Endometrium (tissue), 2 donors: ENCODE data around the gene XXYLT1.
"Not testable (repeated sequence)": the region's sequence is repeated elsewhere in the genome, so short reads cannot be mapped to it uniquely, and the experiment has no call there.

Experiments used
- FAIRE-seq: peaks from 2 replicates; lab custom pipeline; 2012; peaks lifted over from hg19 to GRCh38; lab: Jason Lieb, UNC
- donor health status: control.
- donor health status: control.

Gene XXYLT1

DNA sequence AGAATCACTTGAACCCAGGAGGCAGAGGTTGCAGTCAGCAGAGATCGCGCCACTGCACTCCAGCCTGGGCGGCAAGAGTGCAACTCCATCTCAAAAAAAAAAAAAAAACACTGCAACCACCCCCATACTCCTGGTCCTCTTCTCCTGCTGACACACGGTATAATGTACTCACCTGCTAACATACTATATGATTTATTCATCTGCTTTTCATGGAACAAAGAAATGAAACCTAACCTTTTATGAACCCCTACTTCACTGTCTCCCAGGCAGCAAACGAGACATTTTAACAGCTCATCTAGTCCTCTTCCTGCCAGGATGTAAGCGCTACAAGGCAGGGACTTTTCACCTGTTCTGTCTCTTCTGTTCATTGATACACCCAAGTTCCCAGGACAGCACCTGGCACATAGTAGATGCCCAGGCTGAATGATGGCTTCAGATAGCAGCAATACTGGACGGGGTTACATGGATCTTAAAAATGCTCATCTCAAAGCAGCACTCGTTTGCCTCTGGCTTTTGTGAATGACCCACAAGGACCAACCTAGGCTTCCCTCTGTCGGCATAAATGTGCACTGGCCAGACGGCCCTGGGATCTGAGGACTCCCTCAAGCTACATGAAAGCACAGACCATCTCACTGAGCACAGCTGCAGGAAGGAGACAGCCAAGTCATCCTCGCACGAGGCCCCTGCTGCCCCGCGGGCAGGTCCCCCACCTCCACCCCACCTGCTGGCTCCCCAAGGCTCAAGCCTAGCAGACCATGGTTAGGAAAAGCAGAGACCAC lies 20.3 kb downstream of the XXYLT1 start:
- FAIRE-seq, result no peak

DNA sequence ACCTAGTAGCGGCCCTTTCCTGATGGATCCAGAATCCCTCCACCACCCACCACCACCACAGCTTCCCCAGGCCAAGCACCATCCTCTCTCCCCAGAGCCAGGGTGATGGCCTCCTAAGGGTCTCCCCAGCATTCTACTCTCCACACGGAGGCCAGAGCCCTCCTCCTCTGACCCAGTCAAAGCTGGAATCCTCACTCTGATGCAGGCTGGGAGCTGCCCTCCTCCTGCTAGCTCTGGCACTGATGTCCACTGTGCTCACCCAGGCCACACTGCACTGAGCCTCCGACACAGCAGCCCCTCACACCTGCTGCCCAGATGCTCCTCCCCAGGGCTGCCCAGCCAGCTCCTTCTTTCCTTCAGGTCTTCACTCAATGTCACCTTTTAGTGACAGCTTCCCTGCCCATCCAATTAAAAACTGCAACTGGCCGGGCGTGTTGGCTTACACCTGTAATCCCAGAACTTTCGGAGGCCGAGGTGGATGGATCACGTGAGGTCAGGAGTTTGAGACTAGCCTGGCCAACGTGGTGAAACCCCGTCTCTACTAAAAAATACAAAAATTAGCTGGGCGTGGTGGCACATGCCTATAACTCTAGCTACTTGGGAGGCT lies 21.0 kb downstream of the XXYLT1 start:
- no peak for FAIRE-seq

DNA sequence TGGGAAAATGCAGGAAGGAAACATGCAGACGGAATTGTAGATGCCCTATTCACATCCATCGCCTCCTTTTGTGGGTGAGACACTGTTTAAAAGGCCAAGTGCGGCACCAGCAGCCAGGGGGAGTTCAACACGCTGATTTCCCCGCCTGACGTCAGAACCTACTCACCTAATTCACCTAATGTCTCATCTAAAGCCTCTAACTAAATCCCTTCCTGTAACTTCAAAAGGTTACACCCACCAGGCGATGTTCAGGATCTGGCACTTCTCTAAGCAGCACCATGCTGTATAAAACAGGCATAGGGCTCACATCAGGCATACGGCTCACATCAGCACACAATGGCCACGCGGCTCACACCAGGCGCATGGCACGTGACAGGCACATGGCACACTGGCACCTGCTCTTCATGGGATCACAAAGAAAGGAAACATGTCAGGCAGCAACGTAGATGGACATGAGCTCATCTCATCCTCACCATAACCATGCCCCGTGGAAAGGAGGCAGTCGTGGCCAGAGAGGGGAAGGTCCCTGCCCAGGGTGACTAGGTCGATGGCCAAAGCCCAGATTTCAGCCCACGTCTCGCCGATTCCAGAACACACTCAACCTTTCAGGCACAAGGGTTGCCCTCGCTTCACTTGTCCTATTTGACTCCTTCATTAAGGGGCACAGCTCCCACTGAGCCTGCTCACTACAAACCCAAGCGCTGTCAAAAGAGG lies 21.7 kb downstream of the XXYLT1 start:
- FAIRE-seq, result no peak

- FAIRE-seq, result no peak
These were observed 22.7 kb downstream of the XXYLT1 start for GRCh38 chr3:195248281-195248680.

GRCh38 chr3:195247863-195248189 lies 23.1 kb downstream of the XXYLT1 start:
- no peak for FAIRE-seq

- no peak for FAIRE-seq
These were observed 23.7 kb downstream of the XXYLT1 start for GRCh38 chr3:195247086-195247862.

DNA sequence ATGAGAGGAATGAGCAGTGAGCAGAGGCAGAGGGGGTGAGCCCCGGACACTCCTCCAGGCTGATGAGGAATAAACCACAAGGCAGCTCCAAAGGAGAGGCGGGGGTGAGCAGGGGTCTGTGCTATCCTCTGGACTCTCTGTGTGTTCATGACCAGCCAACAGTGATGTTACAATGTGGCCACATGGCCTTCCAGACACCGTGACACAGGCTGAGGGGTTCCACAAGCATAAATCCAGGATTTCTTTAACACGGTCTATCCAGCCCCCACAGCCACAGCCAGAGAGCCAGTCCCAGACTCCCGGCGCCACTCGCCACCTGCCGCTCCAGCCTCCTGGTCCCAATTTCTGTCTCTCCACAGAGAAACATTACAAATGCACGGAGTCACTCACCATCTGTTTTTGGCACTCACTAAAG lies 24.4 kb downstream of the XXYLT1 start:
- no peak for FAIRE-seq

- no peak for FAIRE-seq
These were observed 25.4 kb downstream of the XXYLT1 start for GRCh38 chr3:195245531-195245951.

- no peak for FAIRE-seq
These were observed 29.2 kb downstream of the XXYLT1 start for GRCh38 chr3:195241592-195242355.

- FAIRE-seq, result no peak
These were observed 30.0 kb downstream of the XXYLT1 start for GRCh38 chr3:195240939-195241338.

- FAIRE-seq, result no peak
These were observed 30.7 kb downstream of the XXYLT1 start for GRCh38 chr3:195240171-195240701.

DNA sequence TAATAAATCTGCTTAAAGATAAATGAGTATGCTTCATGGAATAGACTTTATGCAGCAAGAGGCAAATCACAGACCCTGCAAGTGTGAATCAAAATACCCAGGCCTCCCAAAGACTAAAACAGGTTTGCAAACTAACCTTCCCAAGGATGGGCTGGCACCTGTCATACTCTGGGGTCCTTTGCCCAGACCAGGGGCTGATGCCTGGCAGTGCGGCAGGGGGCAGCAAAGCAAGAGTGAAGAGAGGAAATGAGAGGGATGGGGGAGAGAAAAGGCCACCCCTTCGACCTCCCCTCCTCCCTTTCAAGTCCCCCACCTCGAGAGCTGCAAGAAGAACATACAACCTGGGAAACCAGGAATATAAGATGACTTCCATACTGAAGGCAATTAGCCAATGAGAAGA lies 31.8 kb downstream of the XXYLT1 start:
- FAIRE-seq, result no peak

GRCh38 chr3:195238586-195239118 lies 32.3 kb downstream of the XXYLT1 start:
- FAIRE-seq, result no peak

GRCh38 chr3:195238081-195238571 lies 32.8 kb downstream of the XXYLT1 start:
- FAIRE-seq, result no peak

DNA sequence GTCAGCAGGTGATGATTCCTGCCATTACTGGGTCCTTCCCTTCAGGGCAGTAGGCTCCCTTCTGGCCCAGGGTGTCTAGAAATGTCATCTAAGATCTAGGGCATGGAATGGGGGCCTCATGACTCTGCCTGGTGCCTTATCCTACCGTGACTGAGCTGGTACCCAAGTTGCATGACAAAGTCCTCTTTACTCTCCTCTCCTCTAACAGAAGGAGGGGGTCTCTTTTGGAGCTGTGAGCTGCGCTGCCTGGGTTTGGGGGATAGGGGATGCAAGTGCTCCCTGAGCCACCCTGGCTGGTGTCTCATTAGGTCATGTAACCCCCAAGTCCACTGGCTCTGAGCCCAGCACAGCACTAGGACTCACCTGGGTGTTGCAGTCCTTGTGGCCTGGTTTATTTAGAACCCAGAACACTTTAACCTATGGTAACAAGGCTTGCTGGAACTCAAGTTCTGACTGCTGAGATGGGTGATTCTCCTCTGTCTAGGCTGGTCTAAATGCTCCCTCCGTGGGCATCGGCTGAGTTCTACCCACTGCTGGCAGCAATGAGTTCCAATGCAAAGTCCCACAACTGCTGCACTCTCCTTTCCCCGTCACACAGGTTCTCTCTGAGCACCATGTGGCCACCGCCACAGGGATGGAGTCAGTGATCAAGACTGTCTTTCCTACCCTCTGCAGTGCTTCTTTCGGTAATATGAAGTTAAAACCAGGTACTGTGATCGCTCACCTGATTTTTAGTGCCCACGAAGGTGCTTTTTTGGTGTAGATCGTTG lies 34.0 kb downstream of the XXYLT1 start:
- no peak for FAIRE-seq

- FAIRE-seq, result no peak
These were observed 34.7 kb downstream of the XXYLT1 start for GRCh38 chr3:195236076-195236798.

GRCh38 chr3:195230244-195230643 lies 40.7 kb downstream of the XXYLT1 start:
- FAIRE-seq, result no peak

- not testable (repeated sequence) for FAIRE-seq
These were observed 42.1 kb downstream of the XXYLT1 start for GRCh38 chr3:195228886-195229285.

- no peak for FAIRE-seq
These were observed 43.1 kb downstream of the XXYLT1 start for GRCh38 chr3:195227871-195228270.
